SK-N-SH (cell line): ENCODE results near the gene CRACR2A. TPM values are rescaled to one million over a fixed set of nuclear protein-coding genes. Genes with fewer than 3 reads are reported as not detected.

ENCODE experiments used
- CTCF ChIA-PET: fragments of 300-600, 350-600 bp; formaldehyde crosslinking; extraction: SDS; loops from one replicate; lab custom pipeline; 2021; lab: Yijun Ruan, JAX
- POLR2A ChIA-PET: fragments of 350-600 bp; sonication (Branson Sonifier 250); formaldehyde crosslinking; extraction: SDS; loops from one replicate; lab custom pipeline; 2020; ENCODE audit warnings: antibody characterized with exemption, inconsistent platforms; lab: Yijun Ruan, JAX
- DNase-seq: peaks from one replicate; pipeline ENCODE4 v3.0.0; 2012
- H2AFZ ChIP-seq: fragments of 200-600 bp; sonication (generic); 2 replicates; pipeline ENCODE4 v1.8.1; 2016; ENCODE audit warnings: antibody characterized with exemption, mild to moderate bottlenecking, low read depth
- H3F3A ChIP-seq: fragments of 200-600 bp; sonication (generic); replicated peaks from 2 replicates; pipeline ENCODE3; 2016; ENCODE audit warnings: antibody characterized with exemption, mild to moderate bottlenecking; ENCODE audit not compliant: insufficient read depth
- H3K27ac ChIP-seq, 2 experiments: fragments of 200-500 bp in 1 of 2; fragments of 200-600 bp in 1 of 2; sonication (Bioruptor generic) in 1 of 2; sonication (generic), shearing (Covaris generic) in 1 of 2; 2 replicates each; pipeline versions ENCODE4 v1.5.1 to v1.6.1; 2014 to 2016; ENCODE audit warnings: low read depth in 2 of 2, inconsistent platforms in 1 of 2, low read length in 1 of 2, mild to moderate bottlenecking in 1 of 2, mixed read lengths in 1 of 2
- H3K27me3 ChIP-seq: fragments of 200-600 bp; sonication (generic), shearing (Covaris generic); 2 replicates; pipeline ENCODE4 v1.6.1; 2016; ENCODE audit warnings: mixed run types; ENCODE audit not compliant: insufficient read depth
- H3K36me3 ChIP-seq, 2 experiments: fragments of 200-500 bp in 1 of 2; fragments of 200-600 bp in 1 of 2; sonication (Bioruptor generic) in 1 of 2; sonication (generic) in 1 of 2; replicated peaks in 1 of 2; 2 replicates each; pipeline versions ENCODE3 to v1.5.1; 2014 to 2016; ENCODE audit warnings: low read length in 1 of 2, mild to moderate bottlenecking in 1 of 2; ENCODE audit not compliant: insufficient read depth in 2 of 2, control insufficient read depth in 1 of 2
- H3K4me1 ChIP-seq, 2 experiments: fragments of 200-500 bp in 1 of 2; fragments of 200-600 bp in 1 of 2; sonication (Bioruptor generic) in 1 of 2; sonication (generic), shearing (Covaris generic) in 1 of 2; 2 replicates each; pipeline versions ENCODE4 v1.5.1 to v1.6.1; 2014 to 2016; ENCODE audit warnings: low read depth in 1 of 2, low read length in 1 of 2, mixed run types in 1 of 2; ENCODE audit not compliant: insufficient read depth in 2 of 2, control insufficient read depth in 1 of 2
- H3K4me2 ChIP-seq: fragments of 200-600 bp; sonication (generic), shearing (Covaris generic); 2 replicates; pipeline ENCODE4 v1.6.1; 2017; ENCODE audit warnings: mixed run types
- H3K4me3 ChIP-seq, 2 experiments: fragments of 200-500 bp in 1 of 2; fragments of 200-600 bp in 1 of 2; sonication (Bioruptor generic) in 1 of 2; sonication (generic), shearing (Covaris generic) in 1 of 2; 2 replicates each; pipeline versions ENCODE4 v1.5.1 to v1.8.1; 2014 to 2016; ENCODE audit warnings: low read depth in 2 of 2, inconsistent platforms in 1 of 2, low read length in 1 of 2, mild to moderate bottlenecking in 1 of 2, mixed read lengths in 1 of 2, moderate library complexity in 1 of 2
- H3K79me2 ChIP-seq: fragments of 200-600 bp; sonication (generic); 2 replicates; pipeline ENCODE4 v1.8.1; 2017; ENCODE audit warnings: mild to moderate bottlenecking; ENCODE audit not compliant: insufficient read depth
- H3K9ac ChIP-seq: fragments of 200-600 bp; sonication (generic); 2 replicates; pipeline ENCODE4 v1.6.1; 2017; ENCODE audit warnings: mixed run types
- H3K9me2 ChIP-seq: fragments of 200-600 bp; sonication (generic); 2 replicates; pipeline ENCODE4 v1.6.1; 2017; ENCODE audit warnings: mixed run types
- H3K9me3 ChIP-seq: fragments of 200-600 bp; sonication (generic); 2 replicates; pipeline ENCODE4 v1.6.1; 2017; ENCODE audit warnings: mixed run types, mild to moderate bottlenecking, moderate library complexity
- H4K20me1 ChIP-seq: fragments of 200-600 bp; sonication (generic); 2 replicates; pipeline ENCODE4 v1.6.1; 2017; ENCODE audit warnings: mild to moderate bottlenecking, mixed run types; ENCODE audit not compliant: insufficient read depth
- ELF1 ChIP-seq: IDR thresholded peaks from 2 replicates; pipeline ENCODE4 v1.4.0; 2012
- EP300 ChIP-seq, 2 experiments: IDR thresholded peaks; 2 replicates each; pipeline versions ENCODE4 v1.4.0 to v1.6.1; 2012; ENCODE audit warnings: borderline replicate concordance in 1 of 2, low read depth in 1 of 2, low read length in 1 of 2
- FOSL2 ChIP-seq: IDR thresholded peaks from 2 replicates; pipeline ENCODE4 v1.4.0; 2012; ENCODE audit warnings: low read depth, mild to moderate bottlenecking, moderate library complexity, borderline replicate concordance
- GATA2 ChIP-seq: sonication (generic); formaldehyde crosslinking; IDR thresholded peaks from 2 replicates; pipeline ENCODE4 v1.5.0; 2020; ENCODE audit warnings: mild to moderate bottlenecking, missing genetic modification reagents
- IRF3 ChIP-seq: fragments of 150-350 bp; IDR thresholded peaks from 2 replicates; pipeline ENCODE4 v1.6.1; 2016; ENCODE audit warnings: mild to moderate bottlenecking, low read depth, low read length
- PBX3 ChIP-seq: IDR thresholded peaks from 2 replicates; pipeline ENCODE4; 2012
- RAD21 ChIP-seq: IDR thresholded peaks from 2 replicates; pipeline ENCODE4 v1.6.1; 2012; ENCODE audit warnings: mild to moderate bottlenecking, low read length
- RCOR1 ChIP-seq: fragments of 150-350 bp; IDR thresholded peaks from 2 replicates; pipeline ENCODE4 v1.6.1; 2017; ENCODE audit warnings: antibody characterized with exemption, low read length
- TAF1 ChIP-seq: IDR thresholded peaks from 2 replicates; pipeline ENCODE4 v1.6.1; 2012; ENCODE audit warnings: low read depth, mild to moderate bottlenecking, low read length, moderate library complexity, borderline replicate concordance
- TEAD4 ChIP-seq: IDR thresholded peaks from 2 replicates; pipeline ENCODE4 v1.4.0; 2012; ENCODE audit warnings: mild to moderate bottlenecking, borderline replicate concordance; ENCODE audit not compliant: insufficient read depth
- USF2 ChIP-seq: fragments of 150-350 bp; IDR thresholded peaks from 2 replicates; pipeline ENCODE4 v1.6.1; 2017; ENCODE audit warnings: antibody characterized with exemption, low read length, low read depth, borderline replicate concordance
- ZBTB33 ChIP-seq: IDR thresholded peaks from 2 replicates; pipeline ENCODE4 v1.4.0; 2012; ENCODE audit warnings: low read depth, borderline replicate concordance
- WGBS: methylation state at CpG from one replicate; pipeline ENCODE4 v1.1.6; 2017; ENCODE audit warnings: low lambda C conversion rate; 5-methylcytosine and 5-hydroxymethylcytosine counted together
- polyA plus RNA-seq, 3 experiments: library from polyadenylated mRNA; depleted of rRNA; stranded (reverse); fragments of >200 nt; gene quantifications; 2 replicates each; pipeline ENCODE4 v1.2.3, GENCODE V29; 2012

Gene CRACR2A
- polyA plus RNA-seq, 1 of the 3 experiments (the other 2 are of a cell fraction) = 0.12 TPM

- Histone ChIP-seq H4K20me1 (no peaks in the 10 kb centered on the region), H3K36me3 (no peaks in the 10 kb centered on the region)
- WGBS = 64% methylated on average over 11 of the region's 11 CpGs
- TF ChIP-seq ELF1 (no peak), ZBTB33 (no peak), TEAD4 (no peak), EP300 (IDR thresholded peaks at IDR 0.05; ENCODE audit: borderline replicate concordance in 1 of 2, low read depth in 1 of 2, low read length in 1 of 2) (no peak), USF2 (no peak), RCOR1 (no peak), FOSL2 (no peak), GATA2 (CRISPR knock-in tag) (no peak), IRF3 (no peak), PBX3 (no peak), RAD21 (no peak), TAF1 (no peak)
- TF ChIP-seq, all 33 proteins: peak for 0
- no peak for DNase-seq
- Histone ChIP-seq H3F3A (no peaks in the 10 kb centered on the region), H3K9me3 (no peaks in the 10 kb centered on the region), H3K4me1 (peaks cover 0 to 53% of the 10 kb centered on the region in 2 experiments; a peak in 2 of 4 replicates), H3K9ac (no peak overlapping the region), H3K9me2 (no peaks in the 10 kb centered on the region), H3K4me2 (no peak overlapping the region), H3K79me2 (no peaks in the 10 kb centered on the region), H2AFZ (no peak overlapping the region), H3K4me3 (no peak overlapping the region), H3K27me3 (peaks cover 21% of the 10 kb centered on the region), H3K27ac (no peak overlapping the region; a peak in 1 of 4 replicates)
- CTCF ChIA-PET = no interaction called here
- POLR2A ChIA-PET = no interaction called here
Measured at GRCh38 chr12:3602488-3602887, 150.4 kb downstream of the CRACR2A start.
